Measurements from ENCODE around the gene NUDT3.
A peak's percentile ranks its signal among the peaks of the same experiment; 100 is the strongest.
"Not testable (repeated sequence)": the region's sequence is repeated elsewhere in the genome, so short reads cannot be mapped to it uniquely, and the experiment has no call there.

Gene NUDT3

GRCh38 chr6:34392497-34393190 lies at the start of gene NUDT3:
TSS of gene NUDT3 (minus strand) at chr6:34392669. CDS start at chr6:34392362, 307 bp downstream.
- DNase-seq (ENCODE audit: low spot score): peak; percentile 95

DNA sequence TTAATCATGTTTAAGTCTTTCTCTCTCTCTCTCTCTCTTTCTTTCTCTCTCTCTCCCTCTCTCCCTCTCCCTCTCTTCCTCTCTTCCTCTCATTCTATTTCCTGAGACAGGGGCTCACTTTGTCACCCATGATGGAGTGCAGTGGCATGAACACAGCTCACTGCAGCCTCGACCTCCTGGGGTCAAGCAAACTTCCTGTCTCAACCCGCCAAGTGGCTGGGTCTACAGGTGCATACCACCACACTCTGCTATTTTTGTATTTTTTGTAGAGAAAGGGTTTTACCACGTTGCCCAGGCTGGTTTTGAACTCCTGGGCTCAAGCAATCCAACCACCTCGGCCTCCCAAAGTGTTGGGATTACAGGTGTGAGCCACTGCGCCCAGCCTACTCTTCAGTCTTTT lies 49.1 kb upstream of the NUDT3 start:
- DNase-seq (ENCODE audit: low spot score): no peak

DNA sequence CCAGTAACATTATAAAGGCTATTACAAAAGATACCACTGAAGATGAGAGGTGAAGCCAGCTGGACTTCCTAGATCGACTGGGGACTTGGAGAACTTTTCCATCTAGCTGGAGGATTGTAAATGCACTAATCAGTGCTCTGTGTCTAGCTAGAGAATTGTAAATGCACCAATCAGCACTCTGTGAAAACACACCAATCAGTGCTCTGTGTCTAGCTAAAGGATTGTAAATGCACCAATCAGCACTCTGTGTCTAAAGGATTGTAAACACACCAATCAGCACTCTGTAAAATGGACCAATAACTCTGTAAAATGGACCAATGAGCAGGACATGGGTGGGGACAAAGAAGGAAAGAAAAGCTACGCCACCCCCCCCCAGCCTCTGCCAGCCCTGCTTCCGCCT lies 47.0 kb upstream of the NUDT3 start:
- no peak for DNase-seq (ENCODE audit: low spot score)

GRCh38 chr6:34438705-34439104 lies 46.2 kb upstream of the NUDT3 start:
- no peak for DNase-seq (ENCODE audit: low spot score)

DNA sequence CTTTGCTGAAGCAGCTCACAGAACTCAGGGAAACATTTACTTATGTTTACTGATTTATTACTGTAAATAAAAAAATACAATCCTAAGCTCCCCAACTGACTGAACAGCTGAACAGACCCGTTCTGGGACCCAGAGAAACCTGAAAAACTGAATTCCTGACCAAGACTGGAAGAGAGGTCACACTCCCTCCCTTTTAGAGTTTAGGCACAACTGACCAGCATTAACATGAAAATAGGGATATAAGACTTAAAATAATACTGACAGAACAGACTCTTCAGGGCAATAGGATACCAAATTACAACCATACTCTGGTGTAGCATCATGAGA lies 45.1 kb upstream of the NUDT3 start:
- DNase-seq (ENCODE audit: low spot score): no peak

DNA sequence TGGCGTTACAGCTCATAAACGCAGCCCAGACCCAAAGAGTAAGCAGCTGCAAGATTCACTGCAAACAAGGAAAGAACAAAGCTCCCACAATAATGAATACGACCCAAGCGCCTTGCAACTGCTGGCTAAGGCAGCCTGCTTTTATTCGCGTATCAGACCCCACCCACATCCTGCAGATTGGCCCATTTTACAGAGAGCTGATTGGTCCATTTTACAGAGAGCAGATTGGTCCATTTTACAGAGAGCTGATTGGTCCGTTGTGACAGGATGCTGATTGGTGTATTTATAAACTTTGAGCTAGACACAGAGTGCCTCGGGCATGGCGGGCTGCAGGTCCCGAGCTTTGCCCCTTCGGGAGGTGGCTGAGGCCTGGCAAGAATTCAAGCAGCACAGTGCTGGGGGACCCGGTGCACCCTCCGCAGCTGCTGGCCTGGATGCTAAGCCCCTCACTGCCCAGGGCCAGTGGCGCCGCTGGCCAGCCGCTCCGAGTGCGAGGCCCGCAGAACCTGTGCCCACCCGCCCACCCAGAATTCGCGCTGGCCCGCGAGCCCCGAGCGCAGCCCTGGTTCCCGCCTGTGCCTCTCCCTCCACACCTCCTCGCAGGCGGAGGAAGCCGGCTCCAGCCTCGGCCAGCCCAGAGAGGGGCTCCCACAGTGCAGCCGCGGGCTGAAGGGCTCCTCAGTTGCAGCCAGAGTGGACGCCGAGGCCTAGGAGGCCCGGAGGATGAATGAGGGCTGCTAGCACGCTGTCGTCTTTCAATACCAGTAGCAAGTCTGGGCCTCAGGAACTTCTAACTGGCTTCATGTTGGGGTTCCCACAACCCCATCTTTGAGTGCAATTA lies 44.6 kb upstream of the NUDT3 start:
- DNase-seq (ENCODE audit: low spot score): no peak

DNA sequence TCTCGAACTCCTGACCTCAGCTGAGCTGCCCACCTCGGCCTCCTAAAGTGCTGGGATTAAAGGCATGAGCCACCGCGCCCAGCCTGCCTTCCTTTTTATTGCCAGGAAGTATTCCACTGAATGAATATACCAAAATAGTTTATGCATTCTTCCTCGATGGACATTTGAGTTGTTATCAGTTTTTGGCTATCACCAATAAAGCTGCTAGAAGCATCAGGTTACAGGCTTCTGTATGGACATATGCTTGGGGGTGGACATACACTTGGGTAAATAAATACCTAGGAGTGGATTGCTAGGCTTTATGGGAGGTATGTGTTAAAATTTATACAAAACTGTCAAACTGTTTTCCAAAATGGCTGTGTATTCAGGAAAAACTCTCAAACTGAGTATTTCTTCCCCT lies 43.4 kb upstream of the NUDT3 start:
- no peak for DNase-seq (ENCODE audit: low spot score)

DNA sequence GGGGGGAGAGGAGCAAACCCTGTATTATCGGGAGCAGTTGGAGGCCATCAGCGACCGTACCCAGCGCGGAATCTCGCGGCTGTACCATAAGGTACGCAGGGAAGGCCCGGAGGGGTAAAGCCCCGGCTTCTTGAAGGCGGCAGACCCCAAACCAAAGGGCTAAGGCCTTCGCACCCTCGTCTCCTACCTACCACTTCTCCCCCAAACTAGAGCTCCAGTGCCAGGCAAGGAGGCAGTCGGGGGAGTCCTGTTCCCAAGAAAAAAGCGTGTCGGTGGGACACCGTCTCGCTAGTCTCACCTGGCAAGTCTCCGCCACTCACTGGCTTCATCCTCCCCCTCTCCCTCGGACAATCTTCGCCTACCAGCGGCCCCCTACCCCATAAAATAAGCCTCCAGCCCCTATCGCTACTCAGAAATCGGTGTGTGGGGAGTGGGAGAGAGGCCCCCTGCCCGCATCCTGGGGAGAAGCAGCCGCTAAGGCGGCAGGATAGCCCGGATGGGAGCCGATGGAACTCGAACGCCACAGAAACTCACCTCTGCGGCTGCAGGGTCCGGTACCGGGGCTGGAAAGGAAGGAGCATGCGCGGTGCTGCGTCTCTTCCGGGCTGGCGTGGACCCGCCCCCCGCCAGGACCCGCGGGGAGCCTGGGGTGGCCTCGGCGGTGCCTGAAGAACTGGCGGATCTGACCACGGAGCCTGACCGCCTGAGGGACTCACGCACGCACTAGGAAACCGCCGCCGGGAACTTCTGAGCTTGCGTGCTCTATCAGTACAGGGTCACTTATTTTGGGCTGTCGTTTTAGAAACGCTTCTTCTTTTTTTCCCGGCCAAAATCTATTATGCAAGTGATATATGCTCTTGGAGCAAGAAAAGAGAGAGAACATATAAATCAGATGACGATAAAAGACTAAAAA lies 33.3 kb upstream of the NUDT3 start, which contains the start of gene RPS10:
TSS of gene RPS10 (minus strand) at position 572 of the 913 bp plus-strand sequence. CDS start 848 bp downstream, outside the sequence.
- peak; percentile 99 for DNase-seq (ENCODE audit: low spot score)

- no peak for DNase-seq (ENCODE audit: low spot score)
Measured at GRCh38 chr6:34425132-34425497, 32.6 kb upstream of the NUDT3 start.

- no peak for DNase-seq (ENCODE audit: low spot score)
Measured at GRCh38 chr6:34424200-34425131, 32.0 kb upstream of the NUDT3 start.

DNA sequence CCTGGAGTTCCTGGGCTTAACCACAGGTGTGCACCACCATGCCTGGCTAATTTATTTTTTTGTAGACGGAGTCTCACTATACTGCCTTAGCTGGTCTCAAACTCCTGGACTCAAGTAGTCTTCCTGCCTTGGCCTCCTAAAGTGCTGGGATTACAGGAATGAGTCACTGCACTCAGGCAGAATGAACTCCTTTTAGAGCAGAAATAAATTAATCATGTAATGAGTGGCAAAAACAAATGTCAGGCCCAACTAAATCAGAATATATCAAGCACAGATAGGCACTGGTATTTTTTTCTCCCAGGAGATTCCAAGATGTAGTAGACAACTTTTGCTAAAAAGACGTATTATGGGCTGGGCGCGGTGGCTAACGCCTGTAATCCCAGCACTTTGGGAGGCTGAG lies 30.8 kb upstream of the NUDT3 start:
- no peak for DNase-seq (ENCODE audit: low spot score)

- no peak for DNase-seq (ENCODE audit: low spot score)
Measured at GRCh38 chr6:34418367-34418766, 25.9 kb upstream of the NUDT3 start.

GRCh38 chr6:34416877-34417371 lies 24.5 kb upstream of the NUDT3 start:
- DNase-seq (ENCODE audit: low spot score): no peak

DNA sequence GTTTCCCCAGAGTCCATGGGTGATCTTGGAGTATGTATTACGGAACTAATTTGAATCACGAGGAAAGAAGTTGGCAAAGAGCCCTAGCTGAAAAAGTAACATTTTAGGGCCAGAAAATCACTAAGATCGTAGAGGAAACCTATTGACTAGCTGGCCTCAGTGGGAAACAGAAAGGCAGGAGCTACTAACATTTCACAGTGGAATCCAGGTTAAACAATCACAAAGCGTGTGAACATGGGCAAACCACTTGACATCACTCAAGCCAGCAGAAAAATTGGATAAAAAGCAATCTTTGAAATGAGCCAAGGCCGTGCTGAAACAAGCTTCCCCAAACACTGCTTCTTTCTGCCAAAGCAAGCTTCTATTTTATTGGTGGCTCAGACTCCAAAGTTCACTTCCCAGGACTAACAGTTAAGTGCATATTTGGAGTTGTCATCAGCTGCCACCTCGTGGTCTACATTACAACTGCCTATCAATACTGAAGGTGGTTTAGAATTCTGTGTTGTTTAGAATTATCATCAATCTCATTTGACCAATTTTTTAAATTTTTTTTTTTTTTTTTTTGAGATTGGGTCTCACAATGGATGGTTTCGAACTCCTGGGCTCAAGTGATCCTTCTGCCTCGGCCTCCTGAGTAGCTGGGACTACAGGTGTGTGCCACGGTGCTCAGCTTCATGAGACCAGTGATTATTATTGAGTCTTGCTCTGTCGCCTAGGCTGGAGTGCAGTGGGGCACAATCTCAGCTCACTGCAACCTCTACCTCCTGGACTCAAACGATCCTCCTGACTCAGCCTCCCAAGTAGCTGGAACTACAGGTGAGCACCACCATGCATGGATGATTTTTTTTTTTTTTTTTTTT lies 22.8 kb upstream of the NUDT3 start:
- DNase-seq (ENCODE audit: low spot score): peak; percentile 60

DNA sequence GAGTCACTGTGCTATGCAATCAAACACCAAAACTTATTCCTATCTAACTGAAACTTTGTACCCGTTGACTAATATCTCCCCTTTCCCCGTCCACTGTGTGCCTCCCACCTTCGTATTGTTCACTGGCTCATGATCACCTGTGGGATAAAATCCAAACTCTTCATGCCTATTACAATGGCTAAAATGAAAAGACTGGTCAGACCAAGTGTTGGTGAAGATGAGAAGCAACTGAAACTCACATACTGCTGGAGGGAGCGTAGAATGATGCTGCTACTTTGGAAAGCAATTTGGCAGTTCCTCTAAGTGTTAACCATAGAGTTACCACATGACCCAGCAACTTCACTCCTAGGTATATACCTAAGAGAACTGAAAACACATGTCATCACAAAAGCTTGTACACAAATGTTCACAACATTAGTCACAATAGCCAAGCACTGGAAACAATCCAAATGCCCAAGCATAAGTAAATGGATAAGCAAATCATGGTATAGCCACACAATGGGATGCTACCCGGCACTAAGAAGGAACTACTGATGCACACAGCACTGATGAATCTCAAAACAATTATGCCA lies 20.3 kb upstream of the NUDT3 start:
- DNase-seq (ENCODE audit: low spot score): no peak

- DNase-seq (ENCODE audit: low spot score): no peak
Measured at GRCh38 chr6:34412016-34412415, 19.5 kb upstream of the NUDT3 start.

DNA sequence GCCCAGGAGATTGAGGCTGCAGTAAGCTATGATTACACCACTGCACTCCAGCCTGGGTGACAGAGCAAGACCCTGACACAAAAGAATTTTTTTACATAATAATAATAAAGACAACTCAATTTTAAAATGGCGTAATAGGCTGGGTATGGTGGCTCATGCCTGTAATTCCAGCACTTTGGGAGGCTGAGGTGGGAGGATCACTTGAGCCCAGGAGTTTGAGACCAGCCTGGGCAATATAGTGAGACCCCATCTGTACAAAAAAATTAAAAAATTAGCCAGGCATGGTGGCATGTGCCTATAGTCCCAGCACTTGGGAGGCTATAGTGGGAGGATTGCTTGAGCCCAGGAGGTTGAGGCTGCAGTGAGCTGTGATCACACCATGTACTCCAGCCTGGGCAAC lies 15.4 kb upstream of the NUDT3 start:
- not testable (repeated sequence) for DNase-seq (ENCODE audit: low spot score)

GRCh38 chr6:34396518-34396917 lies 4.0 kb upstream of the NUDT3 start:
- DNase-seq (ENCODE audit: low spot score): no peak

GRCh38 chr6:34393966-34394305 lies 1.5 kb upstream of the NUDT3 start:
- no peak for DNase-seq (ENCODE audit: low spot score)

Measured in AG08396 (cell line).